B cell (primary cell): ENCODE results near the gene ZNHIT1. TPM values are rescaled to one million over a fixed set of nuclear protein-coding genes. Genes with fewer than 3 reads are reported as not detected.

Experiments
- ATAC-seq: fragments of 200-7000 bp; cut with Tn5 transposase; one replicate; pipeline ENCODE4 v1.10.0; 2021; ENCODE audit warnings: low read depth, mild to moderate bottlenecking, moderate number of reproducible peaks, moderate library complexity
- CTCF ChIA-PET: fragments of 350-600 bp; sonication (Branson Sonifier 250); formaldehyde crosslinking; loops from one replicate; lab custom pipeline; 2021; ENCODE audit warnings: antibody characterized with exemption, inconsistent platforms; lab: Charles Lee
- POLR2A ChIA-PET: fragments of 350-600 bp; sonication (Branson Sonifier 250); formaldehyde crosslinking; loops from one replicate; lab custom pipeline; 2021; ENCODE audit warnings: antibody characterized with exemption; lab: Charles Lee
- DNase-seq: peaks from one replicate; pipeline ENCODE4 v3.0.0; 2013
- H2AFZ ChIP-seq: 2 replicates; pipeline ENCODE4 v1.6.1; 2012; ENCODE audit warnings: mild to moderate bottlenecking, low read depth, low read length; ENCODE audit not compliant: insufficient read depth, poor library complexity, severe bottlenecking
- H3K27ac ChIP-seq, 2 donors: 1 replicate in 1 of 2; 2 replicates in 1 of 2; pipeline ENCODE4 v1.5.1; 2012 to 2013; ENCODE audit warnings: low read length in 2 of 2, mild to moderate bottlenecking in 2 of 2, moderate library complexity in 1 of 2
- H3K27me3 ChIP-seq, 4 experiments: fragments of 200-600 bp in 1 of 4; sonication (generic) in 1 of 4; replicated peaks in 1 of 4; 1 replicate in 2 of 4; 2 replicates in 2 of 4; pipeline versions ENCODE4 v1.6.1 to v1.7.0; 2013 to 2016; ENCODE audit warnings: low read length in 3 of 4, mild to moderate bottlenecking in 2 of 4, mixed read lengths in 1 of 4, moderate library complexity in 1 of 4; ENCODE audit not compliant: insufficient read depth in 4 of 4, control insufficient read depth in 3 of 4; ENCODE audit errors: control extremely low read depth in 1 of 4
- H3K36me3 ChIP-seq, 2 experiments: replicated peaks in 1 of 2; 1 replicate in 1 of 2; 2 replicates in 1 of 2; pipeline versions ENCODE4 v1.6.1 to v1.7.1; 2013; ENCODE audit warnings: low read length in 1 of 2; ENCODE audit not compliant: insufficient read depth in 2 of 2, control insufficient read depth in 1 of 2; ENCODE audit errors: control extremely low read depth in 1 of 2, extremely low read depth in 1 of 2
- H3K4me1 ChIP-seq, 2 donors: fragments of 200-600 bp in 1 of 2; sonication (generic) in 1 of 2; 1 replicate in 1 of 2; 2 replicates in 1 of 2; pipeline versions ENCODE4 v1.5.1 to v1.6.1; 2013 to 2017; ENCODE audit warnings: low read length in 2 of 2; ENCODE audit not compliant: control insufficient read depth in 2 of 2, insufficient read depth in 2 of 2
- H3K4me2 ChIP-seq: replicated peaks from 2 replicates; pipeline ENCODE3; 2012; ENCODE audit warnings: mild to moderate bottlenecking, low read depth, low read length; ENCODE audit not compliant: poor library complexity, severe bottlenecking
- H3K4me3 ChIP-seq, 5 experiments: fragments of 200-600 bp in 1 of 5; sonication (generic) in 1 of 5; 1 replicate in 3 of 5; 2 replicates in 2 of 5; pipeline versions ENCODE4 v1.5.1 to v1.7.0; 2011 to 2016; ENCODE audit warnings: low read length in 4 of 5, mild to moderate bottlenecking in 4 of 5, low read depth in 2 of 5, control low read depth in 1 of 5, moderate library complexity in 1 of 5; ENCODE audit not compliant: insufficient read depth in 1 of 5; ENCODE audit errors: control extremely low read depth in 1 of 5, extremely low read depth in 1 of 5
- H3K79me2 ChIP-seq: fragments of 200-600 bp; sonication (generic); one replicate; pipeline ENCODE4 v1.6.0; 2016; ENCODE audit warnings: low read length; ENCODE audit not compliant: control insufficient read depth, insufficient read depth
- H3K9ac ChIP-seq: fragments of 200-600 bp; sonication (generic); 2 replicates; pipeline ENCODE4 v1.6.1; 2017; ENCODE audit warnings: mild to moderate bottlenecking, low read length, moderate library complexity
- H3K9me3 ChIP-seq, 3 donors: one replicate each; pipeline versions ENCODE4 v1.6.1 to v1.7.1; 2013; ENCODE audit warnings: low read length in 2 of 3; ENCODE audit not compliant: control insufficient read depth in 2 of 3, insufficient read depth in 1 of 3; ENCODE audit errors: control extremely low read depth in 1 of 3
- H4K20me1 ChIP-seq: 2 replicates; pipeline ENCODE4 v1.6.0; 2012; ENCODE audit warnings: mild to moderate bottlenecking, low read length; ENCODE audit not compliant: insufficient read depth, control insufficient read depth, poor library complexity, severe bottlenecking
- H3K27ac Mint-ChIP-seq: one replicate; pipeline ENCODE4 v1.8.0; 2021; ENCODE audit warnings: mixed read lengths
- H3K27me3 Mint-ChIP-seq: one replicate; pipeline ENCODE4 v1.8.0; 2021; ENCODE audit warnings: mixed read lengths
- H3K4me1 Mint-ChIP-seq: one replicate; pipeline ENCODE4 v1.8.0; 2021; ENCODE audit warnings: mixed read lengths
- H3K4me3 Mint-ChIP-seq: one replicate; pipeline ENCODE4 v1.8.0; 2021; ENCODE audit warnings: mixed read lengths
- H3K9me3 Mint-ChIP-seq: one replicate; pipeline ENCODE4 v1.8.0; 2022; ENCODE audit warnings: mixed read lengths; ENCODE audit not compliant: insufficient read depth
- CTCF ChIP-seq: fragments of 200-600 bp; IDR thresholded peaks from one replicate; pipeline ENCODE4 v1.8.0; 2022; ENCODE audit warnings: antibody characterized with exemption, mild to moderate bottlenecking
- EZH2 ChIP-seq: IDR thresholded peaks from 2 replicates; pipeline ENCODE4 v1.6.1; 2012; ENCODE audit warnings: borderline replicate concordance, low read depth, mild to moderate bottlenecking, moderate library complexity, low read length; ENCODE audit not compliant: insufficient read depth, poor library complexity, severe bottlenecking
- WGBS: methylation state at CpG from one replicate; pipeline ENCODE4 v1.1.5; 2013; ENCODE audit warnings: missing lambda C conversion rate; ENCODE audit not compliant: insufficient coverage; 5-methylcytosine and 5-hydroxymethylcytosine counted together
- intact Hi-C: fragments of 100-400 bp; cut with micrococcal nuclease; formaldehyde crosslinking; loops from one replicate; pipeline ENCODE4 v1.10.0; 2022
- polyA plus RNA-seq: library from polyadenylated mRNA; depleted of rRNA; stranded (reverse); fragments of >200 nt; gene quantifications from 2 replicates; pipeline ENCODE4 v1.2.3, GENCODE V29; 2012
- total RNA-seq, 2 donors: library from RNA; stranded (reverse); fragments of 120-200 nt in 1 of 2; gene quantifications; 1 replicate in 1 of 2; 2 replicates in 1 of 2; pipeline versions ENCODE4 v1.2.3 to v1.2.4, GENCODE V29; 2013 to 2022

The ZNHIT1 gene
- total and polyA plus RNA-seq, 2 donors (not counting 1 experiment from before 2014, with no cell fraction given): 28.5 to 37.3 TPM

GRCh38 chr7:101172854-101173751, 44.9 kb upstream of the ZNHIT1 start:
- Mint-ChIP-seq H3K27ac (peak overlapping the region; percentile 56), H3K9me3 (no peaks in the 10 kb centered on the region), H3K27me3 (peaks cover 82% of the 10 kb centered on the region), H3K4me1 (peaks cover 44% of the 10 kb centered on the region), H3K4me3 (peak overlapping the region; percentile 50)
- Histone ChIP-seq H3K79me2 (no peaks in the 10 kb centered on the region), H3K9me3 (peaks cover 0 to 51% (median 1%) of the 10 kb centered on the region in 3 donors), H3K4me2 (peak overlapping the region; percentile 56), H3K36me3 (no peaks in the 10 kb centered on the region), H3K27me3 (peaks cover 0 to 100% (median 84%) of the 10 kb centered on the region in 4 experiments), H3K4me3 (peak overlapping the region in 1 of 5 experiments; percentile 23), H4K20me1 (no peaks in the 10 kb centered on the region), H3K4me1 (peaks cover 53 to 59% of the 10 kb centered on the region in 2 donors), H3K27ac (no peak overlapping the region), H2AFZ (no peak overlapping the region), H3K9ac (no peak overlapping the region)
- 6% methylated on average over 46 of the region's 53 CpGs for WGBS
- ChIA-PET POLR2A (no interaction called here), CTCF (interaction anchor here (0.9 to 1.3 kb wide), 3 partner anchors 8 to 283 kb away, joined by 3 to 7 read pairs (median 3); partner anchors contain the start of genes UFSP1 and VGF)
- DNase-seq: peak; percentile 41
- TF ChIP-seq CTCF: no peak
- ATAC-seq: no peak
- intact Hi-C loops: no loop called here

GRCh38 chr7:101173752-101174244, 44.2 kb upstream of the ZNHIT1 start:
- CTCF ChIA-PET: interaction anchor here (0.9 to 1.3 kb wide), 3 partner anchors 8 to 284 kb away, joined by 3 to 7 read pairs (median 3); partner anchors contain the start of genes UFSP1 and VGF
- H3K27me3 Mint-ChIP-seq: peaks cover 80% of the 10 kb centered on the region
- H3K27ac Mint-ChIP-seq: peak overlapping the region; percentile 20
- intact Hi-C loops: no loop called here
- Histone ChIP-seq H3K79me2 (no peaks in the 10 kb centered on the region), H3K4me3 (no peak overlapping the region), H3K4me1 (peaks cover 54 to 58% of the 10 kb centered on the region in 2 donors), H3K9me3 (peaks cover 0 to 49% (median 1%) of the 10 kb centered on the region in 3 donors), H3K9ac (no peak overlapping the region), H3K4me2 (peak overlapping the region; percentile 56), H2AFZ (no peak overlapping the region), H4K20me1 (no peaks in the 10 kb centered on the region), H3K36me3 (no peaks in the 10 kb centered on the region), H3K27me3 (peaks cover 0 to 99% (median 79%) of the 10 kb centered on the region in 4 experiments), H3K27ac (no peak overlapping the region)
- H3K4me1 Mint-ChIP-seq: peaks cover 43% of the 10 kb centered on the region
- POLR2A ChIA-PET: interaction anchor here (0.6 to 0.7 kb wide), 2 partner anchors 30 to 73 kb away, joined by 3 to 8 read pairs; no protein-coding TSS in a partner anchor
- ATAC-seq (peak; percentile 46), DNase-seq (peak; percentile 69)
- 5% methylated on average over 12 of the region's 16 CpGs for WGBS
- H3K9me3 Mint-ChIP-seq: no peaks in the 10 kb centered on the region
- peak overlapping the region; percentile 56 for H3K4me3 Mint-ChIP-seq
- TF ChIP-seq EZH2: no peak
- TF ChIP-seq CTCF: no peak
